Activated CD4-positive, alpha-beta T cell treated with anti-CD3 and anti-CD28 coated beads, Interleukin-2, amount 50 U/mL, for 48 hours (primary cell): ENCODE data around the gene CD164L2.
"Not testable (repeated sequence)": the region's sequence is repeated elsewhere in the genome, so short reads cannot be mapped to it uniquely, and the experiment has no call there.

ENCODE experiments used
- DNase-seq, 2 experiments: peaks; one replicate each; pipeline ENCODE4 v3.0.0-alpha.2; 2020

Gene CD164L2

GRCh38 chr1:27383039-27383605, at the start of gene CD164L2:
CD164L2 (minus strand) TSS chr1:27383333; CDS start chr1:27383239, 94 bp downstream.
- DNase-seq = peak; percentile 63 to 66

GRCh38 chr1:27432725-27433124, 49.6 kb upstream of the CD164L2 start:
- DNase-seq = not testable (repeated sequence)

GRCh38 chr1:27431601-27431940, 48.4 kb upstream of the CD164L2 start:
- no peak for DNase-seq

- DNase-seq = no peak
Observed at GRCh38 chr1:27430903-27431600, 47.9 kb upstream of the CD164L2 start.

GRCh38 chr1:27429029-27429425, 45.9 kb upstream of the CD164L2 start:
- no peak for DNase-seq

- DNase-seq = peak; percentile 33 to 49
Observed at GRCh38 chr1:27428316-27429028, 45.3 kb upstream of the CD164L2 start.

GRCh38 chr1:27427816-27428315, 44.7 kb upstream of the CD164L2 start:
- DNase-seq = no peak

- no peak for DNase-seq
Observed at GRCh38 chr1:27427329-27427728, 44.2 kb upstream of the CD164L2 start.

- no peak for DNase-seq
Observed at GRCh38 chr1:27423709-27424108, 40.6 kb upstream of the CD164L2 start.

- peak; percentile 67 to 76 for DNase-seq
Observed at GRCh38 chr1:27418326-27419185, 35.4 kb upstream of the CD164L2 start.

- no peak for DNase-seq
Observed at GRCh38 chr1:27417713-27418112, 34.6 kb upstream of the CD164L2 start.

GRCh38 chr1:27416387-27417111, 33.4 kb upstream of the CD164L2 start:
- peak; percentile 54 to 62 for DNase-seq

- DNase-seq = no peak
Observed at GRCh38 chr1:27414091-27414490, 31.0 kb upstream of the CD164L2 start.

- no peak for DNase-seq
Observed at GRCh38 chr1:27413004-27413403, 29.9 kb upstream of the CD164L2 start.

- no peak for DNase-seq
Observed at GRCh38 chr1:27412502-27412901, 29.4 kb upstream of the CD164L2 start.

- DNase-seq = no peak
Observed at GRCh38 chr1:27410709-27411108, 27.6 kb upstream of the CD164L2 start.

GRCh38 chr1:27409669-27410068, 26.5 kb upstream of the CD164L2 start:
- DNase-seq = no peak

- DNase-seq = no peak
Observed at GRCh38 chr1:27408151-27408550, 25.0 kb upstream of the CD164L2 start.

GRCh38 chr1:27406791-27407190, 23.7 kb upstream of the CD164L2 start:
- not testable (repeated sequence) for DNase-seq

GRCh38 chr1:27406362-27406680, 23.2 kb upstream of the CD164L2 start:
- no peak for DNase-seq

- not testable (repeated sequence) for DNase-seq
Observed at GRCh38 chr1:27405598-27406361, 22.6 kb upstream of the CD164L2 start.

- DNase-seq = no peak
Observed at GRCh38 chr1:27405074-27405473, 21.9 kb upstream of the CD164L2 start.
